ENCODE results near the gene ATP6V0E1. TPM values are rescaled to one million over a fixed set of nuclear protein-coding genes. Genes with fewer than 3 reads are reported as not detected.

Gene ATP6V0E1
- total RNA-seq, 1 experiment from 2014 or later: 84.6 TPM

DNA sequence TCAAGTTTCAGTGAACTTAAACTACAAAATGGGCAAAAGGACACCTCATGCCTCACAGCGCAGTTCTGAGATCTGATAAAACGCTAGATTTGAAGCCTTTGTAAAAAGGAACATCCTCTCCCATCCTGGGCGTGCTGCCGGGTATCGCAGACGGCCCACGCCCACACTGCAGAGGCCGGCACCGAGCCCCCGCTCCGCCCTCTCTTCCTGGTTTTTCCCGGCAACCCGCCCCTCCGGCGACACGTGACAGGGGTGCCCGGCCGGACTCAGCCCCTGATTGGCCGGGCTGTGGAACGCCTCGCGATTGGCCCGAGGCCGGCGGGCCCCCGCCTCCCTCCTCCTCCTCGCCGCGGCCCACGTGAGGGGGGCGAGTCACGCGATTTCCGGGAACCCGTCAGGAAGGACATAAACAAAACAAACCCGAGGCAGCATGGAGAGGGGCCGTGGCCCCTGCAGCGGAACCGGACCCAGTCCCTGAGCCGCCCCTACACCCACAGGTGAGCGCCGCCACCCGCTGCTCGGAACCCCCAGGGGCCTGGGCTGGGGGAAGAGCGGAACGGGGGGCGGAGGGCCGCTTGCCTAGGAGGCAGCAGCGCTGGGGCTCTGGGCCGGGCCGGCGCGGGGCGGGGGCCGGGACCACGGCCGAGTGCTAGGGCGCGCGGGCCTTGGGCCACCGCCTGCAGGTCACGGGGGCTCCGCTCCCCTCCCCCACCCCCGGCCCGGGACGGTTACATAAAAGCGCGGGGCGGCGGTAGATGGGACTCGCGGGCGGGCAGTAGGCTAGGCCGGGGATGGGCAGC is 72.6 kb downstream of the ATP6V0E1 start, which contains the start of gene CREBRF:
Gene CREBRF, plus strand, starts transcription at position 370 of the 800 bp plus-strand sequence. CDS start 24,424 bp downstream, outside the sequence.
- peak within 1 kb of the TSS; percentile 67 for H3K9ac ChIP-seq (ENCODE audit: low read length)
- H2AFZ ChIP-seq (ENCODE audit: low read depth, low read length, poor library complexity, severe bottlenecking): no peak within 1 kb of the TSS
- no peaks in the 10 kb centered on the region for H3K27me3 ChIP-seq (ENCODE audit: insufficient read depth, low read length)
- ATAC-seq: peak; percentile 77
- CTCF ChIA-PET: interaction anchor here (0.9 kb wide), 1 partner anchor 16 kb away, joined by 3 read pairs; no protein-coding TSS in a partner anchor
- no peaks in the 10 kb centered on the region for H3K36me3 ChIP-seq (ENCODE audit: control insufficient read depth in 1 of 2, insufficient read depth in 2 of 2, low read length in 2 of 2)
- H3K9me3 ChIP-seq (ENCODE audit: control insufficient read depth in 1 of 2, insufficient read depth in 1 of 2, low read depth in 1 of 2, low read length in 2 of 2): no peaks in the 10 kb centered on the region
- peak; percentile 82 for DNase-seq (ENCODE audit: low read depth, low spot score)
- no TSS peak for BruUV-seq (replicated peaks)
- no peaks in the 10 kb centered on the region for H3K79me2 ChIP-seq (ENCODE audit: insufficient read depth, low read length)
- RAD21 ChIA-PET (ENCODE audit: low non-redundant PET in 1 of 2, low total read pairs in 2 of 2, uncharacterized antibody in 2 of 2, unreplicated experiment in 2 of 2): no interaction called here
- H3K4me1 ChIP-seq (ENCODE audit: control insufficient read depth in 1 of 2, insufficient read depth in 2 of 2, low read length in 2 of 2): peaks cover 11 to 18% of the 10 kb centered on the region in 2 experiments
- intact Hi-C loops (cut with micrococcal nuclease): no loop called here
- H3K4me2 ChIP-seq (ENCODE audit: low read length): peak within 1 kb of the TSS; percentile 92
- peak within 1 kb of the TSS; percentile 64 to 72 for H3K4me3 ChIP-seq (replicated peaks in 1 of 2; ENCODE audit: low read depth in 1 of 2, low read length in 2 of 2)
- POLR2A ChIA-PET: interaction anchor here (1.5 kb wide), 1 partner anchor 72 kb away, joined by 6 read pairs; the partner anchor contains the start of gene ATP6V0E1
- H3K9me2 ChIP-seq (ENCODE audit: insufficient read depth): no peaks in the 10 kb centered on the region
- H3K27ac ChIP-seq (ENCODE audit: low read depth, low read length): peak within 1 kb of the TSS; percentile 65
- H4K20me1 ChIP-seq (ENCODE audit: insufficient read depth): no peaks in the 10 kb centered on the region
- TF ChIP-seq, protein P1, sequence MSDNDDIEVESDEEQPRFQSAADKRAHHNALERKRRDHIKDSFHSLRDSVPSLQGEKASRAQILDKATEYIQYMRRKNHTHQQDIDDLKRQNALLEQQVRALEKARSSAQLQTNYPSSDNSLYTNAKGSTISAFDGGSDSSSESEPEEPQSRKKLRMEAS (IDR thresholded peaks at IDR 0.05): peak; percentile 96
- no peak for TF ChIP-seq YY1 (IDR thresholded peaks at IDR 0.05; ENCODE audit: extremely low read depth, insufficient replicate concordance, low read depth, low read length)
- TF ChIP-seq EGR1 (IDR thresholded peaks at IDR 0.05; ENCODE audit: low read depth): peak; percentile 91
- peak; percentile 74 for TF ChIP-seq POLR2AphosphoS5 (IDR thresholded peaks at IDR 0.05; ENCODE audit: low read depth, low read length)
- TF ChIP-seq, protein P2, sequence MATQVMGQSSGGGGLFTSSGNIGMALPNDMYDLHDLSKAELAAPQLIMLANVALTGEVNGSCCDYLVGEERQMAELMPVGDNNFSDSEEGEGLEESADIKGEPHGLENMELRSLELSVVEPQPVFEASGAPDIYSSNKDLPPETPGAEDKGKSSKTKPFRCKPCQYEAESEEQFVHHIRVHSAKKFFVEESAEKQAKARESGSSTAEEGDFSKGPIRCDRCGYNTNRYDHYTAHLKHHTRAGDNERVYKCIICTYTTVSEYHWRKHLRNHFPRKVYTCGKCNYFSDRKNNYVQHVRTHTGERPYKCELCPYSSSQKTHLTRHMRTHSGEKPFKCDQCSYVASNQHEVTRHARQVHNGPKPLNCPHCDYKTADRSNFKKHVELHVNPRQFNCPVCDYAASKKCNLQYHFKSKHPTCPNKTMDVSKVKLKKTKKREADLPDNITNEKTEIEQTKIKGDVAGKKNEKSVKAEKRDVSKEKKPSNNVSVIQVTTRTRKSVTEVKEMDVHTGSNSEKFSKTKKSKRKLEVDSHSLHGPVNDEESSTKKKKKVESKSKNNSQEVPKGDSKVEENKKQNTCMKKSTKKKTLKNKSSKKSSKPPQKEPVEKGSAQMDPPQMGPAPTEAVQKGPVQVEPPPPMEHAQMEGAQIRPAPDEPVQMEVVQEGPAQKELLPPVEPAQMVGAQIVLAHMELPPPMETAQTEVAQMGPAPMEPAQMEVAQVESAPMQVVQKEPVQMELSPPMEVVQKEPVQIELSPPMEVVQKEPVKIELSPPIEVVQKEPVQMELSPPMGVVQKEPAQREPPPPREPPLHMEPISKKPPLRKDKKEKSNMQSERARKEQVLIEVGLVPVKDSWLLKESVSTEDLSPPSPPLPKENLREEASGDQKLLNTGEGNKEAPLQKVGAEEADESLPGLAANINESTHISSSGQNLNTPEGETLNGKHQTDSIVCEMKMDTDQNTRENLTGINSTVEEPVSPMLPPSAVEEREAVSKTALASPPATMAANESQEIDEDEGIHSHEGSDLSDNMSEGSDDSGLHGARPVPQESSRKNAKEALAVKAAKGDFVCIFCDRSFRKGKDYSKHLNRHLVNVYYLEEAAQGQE (IDR thresholded peaks at IDR 0.05; ENCODE audit: low read depth): no peak
- TF ChIP-seq, protein P3, sequence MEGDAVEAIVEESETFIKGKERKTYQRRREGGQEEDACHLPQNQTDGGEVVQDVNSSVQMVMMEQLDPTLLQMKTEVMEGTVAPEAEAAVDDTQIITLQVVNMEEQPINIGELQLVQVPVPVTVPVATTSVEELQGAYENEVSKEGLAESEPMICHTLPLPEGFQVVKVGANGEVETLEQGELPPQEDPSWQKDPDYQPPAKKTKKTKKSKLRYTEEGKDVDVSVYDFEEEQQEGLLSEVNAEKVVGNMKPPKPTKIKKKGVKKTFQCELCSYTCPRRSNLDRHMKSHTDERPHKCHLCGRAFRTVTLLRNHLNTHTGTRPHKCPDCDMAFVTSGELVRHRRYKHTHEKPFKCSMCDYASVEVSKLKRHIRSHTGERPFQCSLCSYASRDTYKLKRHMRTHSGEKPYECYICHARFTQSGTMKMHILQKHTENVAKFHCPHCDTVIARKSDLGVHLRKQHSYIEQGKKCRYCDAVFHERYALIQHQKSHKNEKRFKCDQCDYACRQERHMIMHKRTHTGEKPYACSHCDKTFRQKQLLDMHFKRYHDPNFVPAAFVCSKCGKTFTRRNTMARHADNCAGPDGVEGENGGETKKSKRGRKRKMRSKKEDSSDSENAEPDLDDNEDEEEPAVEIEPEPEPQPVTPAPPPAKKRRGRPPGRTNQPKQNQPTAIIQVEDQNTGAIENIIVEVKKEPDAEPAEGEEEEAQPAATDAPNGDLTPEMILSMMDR (IDR thresholded peaks at IDR 0.05 in 2 of 3, conservative IDR thresholded peaks at IDR 0.05 in 1 of 3; ENCODE audit: borderline replicate concordance in 1 of 3, insufficient read depth in 1 of 3, low read depth in 2 of 3, low read length in 2 of 3): no peak
- TF ChIP-seq FOSL1 (IDR thresholded peaks at IDR 0.05; ENCODE audit: low read depth): no peak
- TF ChIP-seq, protein P4, sequence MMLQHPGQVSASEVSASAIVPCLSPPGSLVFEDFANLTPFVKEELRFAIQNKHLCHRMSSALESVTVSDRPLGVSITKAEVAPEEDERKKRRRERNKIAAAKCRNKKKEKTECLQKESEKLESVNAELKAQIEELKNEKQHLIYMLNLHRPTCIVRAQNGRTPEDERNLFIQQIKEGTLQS (IDR thresholded peaks at IDR 0.05): no peak
- TF ChIP-seq SIN3A (IDR thresholded peaks at IDR 0.05; ENCODE audit: low read depth): peak; percentile 86
- no peak for TF ChIP-seq JUND (IDR thresholded peaks at IDR 0.05)
- no peak for TF ChIP-seq EZH2phosphoT487 (IDR thresholded peaks at IDR 0.05; ENCODE audit: borderline replicate concordance)
- peak; percentile 95 for TF ChIP-seq ELF1 (IDR thresholded peaks at IDR 0.05; ENCODE audit: borderline replicate concordance, low read depth)
- no peak for TF ChIP-seq RAD21 (IDR thresholded peaks at IDR 0.05; ENCODE audit: low read depth)
- peak; percentile 88 for TF ChIP-seq SP1 (IDR thresholded peaks at IDR 0.05; ENCODE audit: low read depth)
- TF ChIP-seq POLR2A (IDR thresholded peaks at IDR 0.05; ENCODE audit: borderline replicate concordance, extremely low read depth, insufficient read depth, insufficient read length): no peak
- TF ChIP-seq CBX3 (IDR thresholded peaks at IDR 0.05; ENCODE audit: low read depth): no peak
- no peak for TF ChIP-seq EZH2 (IDR thresholded peaks at IDR 0.05)
- no peak for TF ChIP-seq SRF (IDR thresholded peaks at IDR 0.05; ENCODE audit: low read depth)
- TF ChIP-seq, protein P5, sequence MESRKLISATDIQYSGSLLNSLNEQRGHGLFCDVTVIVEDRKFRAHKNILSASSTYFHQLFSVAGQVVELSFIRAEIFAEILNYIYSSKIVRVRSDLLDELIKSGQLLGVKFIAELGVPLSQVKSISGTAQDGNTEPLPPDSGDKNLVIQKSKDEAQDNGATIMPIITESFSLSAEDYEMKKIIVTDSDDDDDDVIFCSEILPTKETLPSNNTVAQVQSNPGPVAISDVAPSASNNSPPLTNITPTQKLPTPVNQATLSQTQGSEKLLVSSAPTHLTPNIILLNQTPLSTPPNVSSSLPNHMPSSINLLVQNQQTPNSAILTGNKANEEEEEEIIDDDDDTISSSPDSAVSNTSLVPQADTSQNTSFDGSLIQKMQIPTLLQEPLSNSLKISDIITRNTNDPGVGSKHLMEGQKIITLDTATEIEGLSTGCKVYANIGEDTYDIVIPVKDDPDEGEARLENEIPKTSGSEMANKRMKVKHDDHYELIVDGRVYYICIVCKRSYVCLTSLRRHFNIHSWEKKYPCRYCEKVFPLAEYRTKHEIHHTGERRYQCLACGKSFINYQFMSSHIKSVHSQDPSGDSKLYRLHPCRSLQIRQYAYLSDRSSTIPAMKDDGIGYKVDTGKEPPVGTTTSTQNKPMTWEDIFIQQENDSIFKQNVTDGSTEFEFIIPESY (IDR thresholded peaks at IDR 0.05; ENCODE audit: extremely low read depth, insufficient replicate concordance, low read length): no peak
- TF ChIP-seq CEBPB (IDR thresholded peaks at IDR 0.05; ENCODE audit: low read depth): no peak

Measured in HCT116 (cell line).